Osteoblast (primary cell): Measurements from ENCODE around the gene ULK3. TPM values are rescaled to one million over a fixed set of nuclear protein-coding genes. Genes with fewer than 3 reads are reported as not detected.

Source experiments
- DNase-seq: peaks from one replicate; pipeline ENCODE4 v3.0.0; 2011; ENCODE audit warnings: low spot score, mixed read lengths; ENCODE audit not compliant: insufficient read length; ENCODE audit errors: missing footprints
- H2AFZ ChIP-seq: 2 replicates; pipeline ENCODE4 v1.6.0; 2011; ENCODE audit warnings: mild to moderate bottlenecking, low read length
- H3K27ac ChIP-seq: 2 replicates; pipeline ENCODE4 v1.5.1; 2011; ENCODE audit warnings: mild to moderate bottlenecking, low read depth, low read length, moderate library complexity
- H3K27me3 ChIP-seq: 2 replicates; pipeline ENCODE4 v1.6.0; 2012; ENCODE audit warnings: mild to moderate bottlenecking, control low read depth, inconsistent platforms, low read length, moderate library complexity; ENCODE audit not compliant: insufficient read depth
- H3K36me3 ChIP-seq: 2 replicates; pipeline ENCODE4 v1.5.1; 2011; ENCODE audit warnings: mild to moderate bottlenecking, low read length, control low read depth, moderate library complexity; ENCODE audit not compliant: insufficient read depth
- H3K4me1 ChIP-seq: 2 replicates; pipeline ENCODE4 v1.5.1; 2011; ENCODE audit warnings: mild to moderate bottlenecking, low read length, control low read depth, moderate library complexity; ENCODE audit not compliant: insufficient read depth
- H3K4me2 ChIP-seq: 2 replicates; pipeline ENCODE4 v1.6.0; 2011; ENCODE audit warnings: mild to moderate bottlenecking, low read length; ENCODE audit not compliant: insufficient read depth
- H3K4me3 ChIP-seq: fragments of 200-600 bp; sonication (generic); 3 replicates; pipeline ENCODE4 v1.5.1; 2012; ENCODE audit warnings: mild to moderate bottlenecking, low read length, inconsistent platforms; ENCODE audit not compliant: insufficient read depth
- H3K79me2 ChIP-seq: 2 replicates; pipeline ENCODE4 v1.6.0; 2012; ENCODE audit warnings: mild to moderate bottlenecking, low read length, control low read depth, inconsistent platforms; ENCODE audit not compliant: insufficient read depth
- H3K9me3 ChIP-seq: 2 replicates; pipeline ENCODE4 v1.5.1; 2011; ENCODE audit warnings: low read depth, low read length, control low read depth
- H4K20me1 ChIP-seq: 2 replicates; pipeline ENCODE4 v1.6.0; 2012; ENCODE audit warnings: mild to moderate bottlenecking, low read length, control low read depth; ENCODE audit not compliant: insufficient read depth
- total RNA-seq: library from RNA; depleted of rRNA; stranded (reverse); fragments of >200 nt; gene quantifications from 2 replicates; pipeline ENCODE4 v1.2.3, GENCODE V29; 2012
- TF ChIP-seq, protein P1 (sequence below): IDR thresholded peaks from 2 replicates; pipeline ENCODE4 v1.5.1; 2011; ENCODE audit warnings: mild to moderate bottlenecking, low read depth, low read length, moderate library complexity; ENCODE audit errors: extremely low read depth

ULK3 gene
- total RNA-seq, 1 donor = 21.4 TPM

DNA sequence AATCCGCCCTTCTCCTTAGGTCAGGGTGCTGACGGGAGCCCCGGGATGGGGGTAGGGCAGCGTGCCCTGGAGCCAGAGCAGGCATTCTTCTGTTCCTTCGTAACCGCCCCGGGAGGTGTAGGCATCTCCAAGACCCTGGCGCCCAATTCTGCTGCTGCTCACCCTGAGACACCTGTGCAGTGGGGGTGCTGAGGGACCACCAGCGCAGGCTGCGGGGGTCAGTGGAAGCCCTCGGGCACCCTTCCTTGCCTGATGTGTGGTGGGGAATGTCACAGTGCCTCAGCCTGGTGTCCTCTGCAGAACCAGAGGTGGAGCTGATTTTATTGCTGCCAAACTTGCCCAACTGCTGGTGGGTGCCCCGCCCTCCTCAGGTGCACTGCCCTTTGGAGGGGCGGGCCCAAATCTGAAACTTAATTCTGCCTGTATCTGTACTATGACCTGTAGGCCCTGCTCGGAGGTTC lies 53.8 kb downstream of the ULK3 start:
- TF ChIP-seq, protein P1, sequence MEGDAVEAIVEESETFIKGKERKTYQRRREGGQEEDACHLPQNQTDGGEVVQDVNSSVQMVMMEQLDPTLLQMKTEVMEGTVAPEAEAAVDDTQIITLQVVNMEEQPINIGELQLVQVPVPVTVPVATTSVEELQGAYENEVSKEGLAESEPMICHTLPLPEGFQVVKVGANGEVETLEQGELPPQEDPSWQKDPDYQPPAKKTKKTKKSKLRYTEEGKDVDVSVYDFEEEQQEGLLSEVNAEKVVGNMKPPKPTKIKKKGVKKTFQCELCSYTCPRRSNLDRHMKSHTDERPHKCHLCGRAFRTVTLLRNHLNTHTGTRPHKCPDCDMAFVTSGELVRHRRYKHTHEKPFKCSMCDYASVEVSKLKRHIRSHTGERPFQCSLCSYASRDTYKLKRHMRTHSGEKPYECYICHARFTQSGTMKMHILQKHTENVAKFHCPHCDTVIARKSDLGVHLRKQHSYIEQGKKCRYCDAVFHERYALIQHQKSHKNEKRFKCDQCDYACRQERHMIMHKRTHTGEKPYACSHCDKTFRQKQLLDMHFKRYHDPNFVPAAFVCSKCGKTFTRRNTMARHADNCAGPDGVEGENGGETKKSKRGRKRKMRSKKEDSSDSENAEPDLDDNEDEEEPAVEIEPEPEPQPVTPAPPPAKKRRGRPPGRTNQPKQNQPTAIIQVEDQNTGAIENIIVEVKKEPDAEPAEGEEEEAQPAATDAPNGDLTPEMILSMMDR = no peak
- no peaks in the 10 kb centered on the region for H3K36me3 ChIP-seq
- no peaks in the 10 kb centered on the region for H3K27me3 ChIP-seq
- H3K4me3 ChIP-seq = no peak overlapping the region
- peaks cover 98% of the 10 kb centered on the region for H3K79me2 ChIP-seq
- peaks cover 62% of the 10 kb centered on the region for H3K4me1 ChIP-seq
- H4K20me1 ChIP-seq = peaks cover 74% of the 10 kb centered on the region
- H2AFZ ChIP-seq = no peak overlapping the region
- H3K27ac ChIP-seq = peak overlapping the region; percentile 81
- no peak for DNase-seq
- H3K4me2 ChIP-seq = peak overlapping the region; percentile 16
- H3K9me3 ChIP-seq = no peaks in the 10 kb centered on the region

DNA sequence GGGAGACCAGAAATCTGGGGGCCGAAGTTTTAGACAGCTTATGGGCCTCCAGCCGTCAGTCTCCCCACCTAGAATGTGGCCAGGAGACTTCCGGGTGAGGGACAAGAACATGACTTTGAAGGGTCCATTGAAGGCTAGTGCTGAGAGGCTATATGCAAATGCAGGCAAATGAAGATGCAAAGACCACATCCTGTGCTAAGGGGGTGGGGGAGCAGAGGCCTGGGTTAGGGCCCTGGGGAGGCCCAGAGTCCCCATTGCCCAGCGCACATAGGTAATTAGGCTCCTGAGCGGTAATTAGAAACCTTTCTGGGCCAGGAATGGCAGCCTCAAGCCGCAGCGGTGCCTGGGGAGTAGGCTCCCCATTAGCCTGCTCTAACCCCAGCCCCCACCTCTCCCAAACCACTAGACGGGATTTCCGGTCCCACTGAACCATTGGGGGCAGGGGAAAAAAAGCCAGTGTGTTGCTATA lies 54.2 kb downstream of the ULK3 start:
- Histone ChIP-seq H3K4me1 (peaks cover 66% of the 10 kb centered on the region), H4K20me1 (peaks cover 77% of the 10 kb centered on the region), H3K36me3 (no peaks in the 10 kb centered on the region), H3K4me2 (peak overlapping the region; percentile 16), H3K79me2 (peaks cover 99% of the 10 kb centered on the region), H3K27me3 (no peaks in the 10 kb centered on the region), H3K4me3 (no peak overlapping the region), H3K9me3 (no peaks in the 10 kb centered on the region), H3K27ac (peak overlapping the region; percentile 81), H2AFZ (no peak overlapping the region)
- TF ChIP-seq, protein P1 = no peak
- no peak for DNase-seq

DNA sequence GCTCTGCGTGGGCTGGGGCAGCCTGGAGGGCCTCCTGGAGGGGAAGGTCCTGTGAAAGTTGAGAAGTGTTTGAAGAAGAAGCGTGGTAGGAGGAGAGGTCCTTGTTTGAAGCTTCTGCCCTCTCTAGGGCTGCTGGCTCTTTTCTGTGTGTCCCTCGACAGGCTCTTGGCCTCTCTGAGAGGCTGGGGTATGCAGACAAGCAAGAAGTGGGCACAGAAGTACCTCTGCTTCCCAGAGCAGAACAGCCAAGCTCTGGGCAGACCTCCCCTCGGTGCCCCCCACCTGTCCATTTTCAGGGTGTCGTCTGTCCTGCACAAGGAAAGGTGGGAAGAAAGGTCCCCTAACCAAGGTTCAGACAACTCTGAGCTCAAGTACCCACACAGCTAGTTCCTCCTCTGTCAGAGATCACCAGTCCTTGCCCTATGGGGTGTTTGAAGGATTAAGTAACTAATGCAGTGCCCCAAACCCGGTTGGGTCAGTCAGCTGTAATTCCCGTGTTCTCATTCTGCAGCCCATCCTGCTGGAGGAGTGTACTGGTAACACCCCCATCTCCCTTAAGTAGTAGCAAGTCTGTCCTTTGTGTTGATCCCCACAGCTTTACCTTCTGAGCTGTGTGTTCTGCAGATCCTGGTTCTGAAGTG lies 54.8 kb downstream of the ULK3 start:
- Histone ChIP-seq H3K36me3 (no peaks in the 10 kb centered on the region), H4K20me1 (peaks cover 77% of the 10 kb centered on the region), H3K27me3 (no peaks in the 10 kb centered on the region), H3K9me3 (no peaks in the 10 kb centered on the region), H3K4me2 (peak overlapping the region; percentile 16), H3K4me3 (no peak overlapping the region), H3K4me1 (peaks cover 66% of the 10 kb centered on the region), H2AFZ (no peak overlapping the region), H3K79me2 (peaks cover 99% of the 10 kb centered on the region), H3K27ac (peak overlapping the region; percentile 70)
- DNase-seq = no peak
- TF ChIP-seq, protein P1 = no peak

DNA sequence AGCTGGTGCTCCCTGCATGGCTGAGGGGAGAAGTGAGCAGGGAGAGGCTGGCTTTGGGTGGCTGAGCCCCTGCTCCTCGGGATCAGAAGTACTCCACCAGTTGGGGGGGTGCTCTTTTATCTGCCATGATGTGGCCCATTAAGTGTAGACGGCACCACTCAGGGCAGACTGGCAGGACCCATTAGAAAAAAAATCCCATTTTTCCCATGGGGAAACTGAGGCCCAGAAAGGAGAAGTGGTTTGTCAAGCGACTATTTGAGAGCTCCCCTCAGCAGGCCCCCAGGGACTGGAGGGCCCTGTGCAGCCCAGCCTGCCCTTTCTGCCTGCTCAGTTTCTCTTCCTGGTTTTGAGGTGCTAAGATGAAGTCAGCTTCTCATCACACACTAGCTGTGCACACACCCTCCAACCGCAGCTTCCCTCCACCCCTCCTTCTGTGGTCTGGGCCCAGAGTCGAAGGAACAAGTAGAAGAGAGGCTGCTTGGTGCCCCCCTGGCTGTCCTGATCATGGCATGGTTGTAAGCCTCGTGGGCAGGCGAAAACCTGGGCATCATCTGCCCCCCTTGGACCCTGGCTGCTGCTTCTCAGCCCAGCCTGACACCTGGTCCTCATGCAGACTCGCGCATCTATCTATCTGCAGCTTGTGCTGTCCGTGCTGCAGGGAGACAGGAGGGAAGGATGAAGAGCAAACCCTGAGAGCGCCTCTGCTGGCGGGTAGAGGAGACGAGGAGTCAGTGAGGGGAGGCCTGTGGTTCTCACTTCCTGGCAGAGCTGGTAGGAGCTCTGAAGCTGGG lies 55.5 kb downstream of the ULK3 start:
- H3K4me1 ChIP-seq = peaks cover 71% of the 10 kb centered on the region
- peak overlapping the region; percentile 70 for H3K27ac ChIP-seq
- no peak overlapping the region for H2AFZ ChIP-seq
- no peaks in the 10 kb centered on the region for H3K9me3 ChIP-seq
- DNase-seq = peak; percentile 98
- no peak overlapping the region for H3K4me3 ChIP-seq
- H3K4me2 ChIP-seq = peak overlapping the region; percentile 49
- no peaks in the 10 kb centered on the region for H3K27me3 ChIP-seq
- peaks cover 76% of the 10 kb centered on the region for H4K20me1 ChIP-seq
- no peaks in the 10 kb centered on the region for H3K36me3 ChIP-seq
- TF ChIP-seq, protein P1 = peak; percentile 84
- H3K79me2 ChIP-seq = peaks cover 99% of the 10 kb centered on the region
